ENCODE results near the gene MOB4.

The MOB4 gene

GRCh38 chr2:197514754-197515153, 1.1 kb upstream of the MOB4 start:
- H3K4me3 ChIP-seq (ENCODE audit: low read depth, low read length): no peak overlapping the region
- no peak for TF ChIP-seq CTCF (IDR thresholded peaks at IDR 0.05; ENCODE audit: borderline replicate concordance, insufficient read depth, low read depth, low read length)

DNA sequence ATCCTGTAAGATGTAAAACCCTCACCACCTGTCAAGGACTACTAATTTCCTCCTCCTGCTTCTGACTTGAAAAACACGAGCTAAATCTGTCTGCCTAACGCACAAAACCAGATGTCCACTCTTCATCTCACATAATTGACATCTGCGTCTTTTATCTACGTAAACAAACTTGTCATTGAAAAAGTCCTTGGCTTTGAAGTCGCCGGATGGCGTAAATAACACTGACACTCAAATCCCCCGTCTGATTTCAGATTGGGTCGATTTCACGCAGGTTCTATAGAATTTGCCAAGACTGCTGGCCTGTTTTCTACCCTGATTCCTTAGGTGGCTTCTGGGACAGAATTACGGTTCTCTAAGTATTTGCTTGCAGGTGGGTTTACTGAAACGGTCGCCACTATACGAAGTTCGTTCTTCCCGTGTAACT, 539 bp upstream of the MOB4 start:
- TF ChIP-seq CTCF (IDR thresholded peaks at IDR 0.05; ENCODE audit: borderline replicate concordance, insufficient read depth, low read depth, low read length): no peak
- H3K4me3 ChIP-seq (ENCODE audit: low read depth, low read length): peak overlapping the region; percentile 94

DNA sequence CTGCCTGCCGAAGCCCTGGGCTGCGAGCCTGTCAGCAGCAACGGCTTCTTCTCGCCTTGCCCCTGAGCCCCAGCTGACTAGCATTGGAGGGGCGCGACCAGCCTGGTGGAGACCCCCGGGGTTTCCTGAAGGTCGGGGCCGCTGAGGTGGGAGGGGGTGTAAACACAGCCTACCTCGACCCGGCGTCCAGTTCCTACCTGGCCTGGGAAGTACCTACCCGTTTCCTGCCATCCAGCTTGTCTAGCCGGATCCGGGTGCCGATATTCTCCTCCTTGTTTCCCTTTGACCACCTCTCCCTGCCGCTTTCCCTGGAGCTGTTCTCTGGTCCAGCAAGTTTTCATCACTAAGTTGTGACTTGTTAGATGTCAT, 511 bp downstream of the MOB4 start:
- H3K4me3 ChIP-seq (ENCODE audit: low read depth, low read length): peak overlapping the region; percentile 94
- no peak for TF ChIP-seq CTCF (IDR thresholded peaks at IDR 0.05; ENCODE audit: borderline replicate concordance, insufficient read depth, low read depth, low read length)

DNA sequence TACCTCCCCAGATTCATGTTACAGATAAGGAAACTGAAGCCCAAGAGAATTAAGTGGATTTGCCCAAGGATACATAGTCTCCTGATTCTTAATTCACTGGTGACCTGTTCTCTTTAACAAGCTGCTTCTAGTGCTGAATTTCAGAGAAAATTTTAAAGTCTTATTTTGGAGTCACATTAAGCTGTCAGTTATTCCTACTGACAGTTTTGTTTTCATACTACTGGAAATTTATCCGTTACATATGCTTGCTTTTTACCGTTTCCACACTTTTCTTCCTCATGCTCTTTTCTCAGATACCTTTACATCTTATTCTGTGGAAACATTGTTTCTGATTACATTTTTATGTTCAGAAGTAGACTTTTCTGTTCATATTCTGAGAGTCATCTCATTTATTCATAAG, 1.3 kb downstream of the MOB4 start:
- no peak for TF ChIP-seq CTCF (IDR thresholded peaks at IDR 0.05; ENCODE audit: borderline replicate concordance, insufficient read depth, low read depth, low read length)
- H3K4me3 ChIP-seq (ENCODE audit: low read depth, low read length): peak overlapping the region; percentile 94

DNA sequence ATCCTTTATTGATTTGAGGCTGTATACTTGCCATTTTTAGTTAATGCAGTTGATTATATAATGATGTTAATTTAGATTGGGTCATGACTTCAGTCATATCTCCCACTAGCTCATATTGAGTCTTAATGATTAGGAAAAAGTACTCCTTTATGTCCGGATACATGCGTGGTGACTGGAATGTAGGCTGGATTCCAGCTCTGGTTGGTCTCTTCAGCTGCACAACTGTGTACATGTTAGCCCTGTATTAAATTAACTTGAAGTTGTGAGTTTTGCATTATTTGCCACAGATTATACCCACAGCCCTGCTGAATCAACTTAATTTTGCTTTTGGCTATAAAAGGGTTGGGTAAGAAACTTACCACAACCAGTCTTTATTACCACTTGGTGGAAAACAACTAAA, 22.5 kb downstream of the MOB4 start:
- no peak overlapping the region for H3K4me3 ChIP-seq (ENCODE audit: low read depth, low read length)
- no peak for TF ChIP-seq CTCF (IDR thresholded peaks at IDR 0.05; ENCODE audit: borderline replicate concordance, insufficient read depth, low read depth, low read length)

- TF ChIP-seq CTCF (IDR thresholded peaks at IDR 0.05; ENCODE audit: borderline replicate concordance, insufficient read depth, low read depth, low read length): no peak
- H3K4me3 ChIP-seq (ENCODE audit: low read depth, low read length): no peak overlapping the region
Observed at GRCh38 chr2:197539734-197540133, 23.9 kb downstream of the MOB4 start.

GRCh38 chr2:197543206-197543605, 27.3 kb downstream of the MOB4 start:
- H3K4me3 ChIP-seq (ENCODE audit: low read depth, low read length): no peak overlapping the region
- no peak for TF ChIP-seq CTCF (IDR thresholded peaks at IDR 0.05; ENCODE audit: borderline replicate concordance, insufficient read depth, low read depth, low read length)
